Immature natural killer cell (primary cell): ENCODE results near the gene FGF16. TPM values are rescaled to one million over a fixed set of nuclear protein-coding genes. Genes with fewer than 3 reads are reported as not detected.
"Not testable (repeated sequence)": the region's sequence is repeated elsewhere in the genome, so short reads cannot be mapped to it uniquely, and the experiment has no call there.

Experiments used
- DNase-seq, 3 donors: peaks; one replicate each; pipeline ENCODE4 v3.0.0; 2022; ENCODE audit warnings: mixed read lengths in 1 of 3
- H3K27ac Mint-ChIP-seq, 6 donors: one replicate each; pipeline ENCODE4 v1.8.0; 2020; ENCODE audit warnings: mixed read lengths in 6 of 6, mild to moderate bottlenecking in 5 of 6, inconsistent platforms in 4 of 6, moderate library complexity in 3 of 6
- H3K27me3 Mint-ChIP-seq, 3 donors: one replicate each; pipeline ENCODE4 v1.8.0; 2020 to 2021; ENCODE audit warnings: low read depth in 3 of 3, mild to moderate bottlenecking in 3 of 3, mixed read lengths in 3 of 3, moderate library complexity in 3 of 3, inconsistent platforms in 1 of 3
- H3K36me3 Mint-ChIP-seq, 3 donors: one replicate each; pipeline ENCODE4 v1.8.0; 2020; ENCODE audit warnings: mixed read lengths in 3 of 3, inconsistent platforms in 2 of 3, mild to moderate bottlenecking in 2 of 3
- H3K4me1 Mint-ChIP-seq, 2 donors: one replicate each; pipeline ENCODE4 v1.8.0; 2020; ENCODE audit warnings: inconsistent platforms in 2 of 2, mild to moderate bottlenecking in 2 of 2, mixed read lengths in 2 of 2, moderate library complexity in 1 of 2
- H3K4me3 Mint-ChIP-seq, 5 donors: one replicate each; pipeline ENCODE4 v1.8.0; 2020; ENCODE audit warnings: mild to moderate bottlenecking in 5 of 5, mixed read lengths in 5 of 5, inconsistent platforms in 3 of 5, moderate library complexity in 3 of 5
- H3K9me3 Mint-ChIP-seq, 6 donors: one replicate each; pipeline ENCODE4 v1.8.0; 2020; ENCODE audit warnings: mild to moderate bottlenecking in 6 of 6, mixed read lengths in 6 of 6, inconsistent platforms in 4 of 6, moderate library complexity in 3 of 6
- polyA plus RNA-seq, 3 donors: library from polyadenylated mRNA; unstranded; fragments of 300-500 nt; fragmentation: Illumina TruSeq; gene quantifications; one replicate each; pipeline ENCODE4 v1.2.3, GENCODE V29; 2021

Gene FGF16
- polyA plus RNA-seq, 3 donors from 2014 or later = not detected

DNA sequence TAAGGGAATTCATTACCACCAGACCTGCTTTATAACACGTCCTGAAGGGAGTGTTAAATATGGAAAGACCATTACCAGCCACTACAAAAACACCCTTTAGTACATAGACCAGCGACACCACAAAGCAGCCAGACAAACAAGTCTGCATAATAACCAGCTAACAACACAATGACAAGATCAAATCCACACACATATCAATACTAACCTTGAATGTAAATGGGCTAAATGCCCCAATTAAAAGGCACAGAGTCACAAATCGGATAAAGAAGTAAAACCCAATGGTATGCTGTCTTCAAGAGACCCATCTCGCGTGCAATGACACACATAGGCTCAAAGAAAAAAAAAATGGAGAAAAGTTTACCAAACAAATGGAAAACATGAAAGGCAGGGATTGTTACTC, 36.9 kb downstream of the FGF16 start:
- DNase-seq = no peak
- H3K4me3 Mint-ChIP-seq = no peak overlapping the region
- peaks cover 0 to 14% (median 3%) of the 10 kb centered on the region in 6 donors for H3K9me3 Mint-ChIP-seq
- H3K4me1 Mint-ChIP-seq = no peaks in the 10 kb centered on the region
- peaks cover 0 to 7% (median 0%) of the 10 kb centered on the region in 3 donors for H3K36me3 Mint-ChIP-seq
- peaks cover 3 to 4% (median 4%) of the 10 kb centered on the region in 3 donors for H3K27me3 Mint-ChIP-seq
- no peak overlapping the region for H3K27ac Mint-ChIP-seq

- no peak overlapping the region for H3K4me3 Mint-ChIP-seq
- H3K9me3 Mint-ChIP-seq = no peaks in the 10 kb centered on the region
- H3K27me3 Mint-ChIP-seq = peaks cover 0 to 6% (median 3%) of the 10 kb centered on the region in 3 donors
- no peak overlapping the region for H3K27ac Mint-ChIP-seq
- no peaks in the 10 kb centered on the region for H3K4me1 Mint-ChIP-seq
- DNase-seq = no peak
- H3K36me3 Mint-ChIP-seq = no peaks in the 10 kb centered on the region
These were observed 46.7 kb downstream of the FGF16 start for GRCh38 chrX:77493677-77494553.

GRCh38 chrX:77500164-77500563, 53.0 kb downstream of the FGF16 start:
- not testable (repeated sequence) for DNase-seq, H3K4me3 Mint-ChIP-seq, H3K36me3 Mint-ChIP-seq, H3K4me1 Mint-ChIP-seq, H3K27ac Mint-ChIP-seq, H3K27me3 Mint-ChIP-seq, H3K9me3 Mint-ChIP-seq

- Mint-ChIP-seq H3K4me3 (no peak overlapping the region), H3K9me3 (no peaks in the 10 kb centered on the region), H3K36me3 (no peaks in the 10 kb centered on the region), H3K27ac (peak overlapping the region in 3 of 6 donors; percentile 33 to 70 (median 35)), H3K27me3 (peaks cover 0 to 7% (median 3%) of the 10 kb centered on the region in 3 donors), H3K4me1 (peaks cover 0 to 6% of the 10 kb centered on the region in 2 donors)
- DNase-seq = no peak
These were observed 55.8 kb downstream of the FGF16 start for GRCh38 chrX:77502951-77503525.

GRCh38 chrX:77505227-77505626, 58.0 kb downstream of the FGF16 start:
- peaks cover 0 to 6% of the 10 kb centered on the region in 2 donors for H3K4me1 Mint-ChIP-seq
- no peaks in the 10 kb centered on the region for H3K9me3 Mint-ChIP-seq
- no peak overlapping the region for H3K4me3 Mint-ChIP-seq
- peaks cover 0 to 3% (median 0%) of the 10 kb centered on the region in 3 donors for H3K36me3 Mint-ChIP-seq
- H3K27ac Mint-ChIP-seq = peak overlapping the region in 4 of 6 donors; percentile 6 to 73 (median 42)
- H3K27me3 Mint-ChIP-seq = peaks cover 0 to 7% (median 6%) of the 10 kb centered on the region in 3 donors
- DNase-seq = no peak
